H1 (cell line): ENCODE measurements around the gene ASB3. TPM values are rescaled to one million over a fixed set of nuclear protein-coding genes. Genes with fewer than 3 reads are reported as not detected.

Experiments
- ASH2L ChIP-seq: fragments of 200-600, 300-600 bp; sonication (generic); IDR thresholded peaks from one replicate; pipeline ENCODE4 v1.7.1; 2017; ENCODE audit warnings: low read length
- KDM1A ChIP-seq: fragments of 200-600, 300-600 bp; sonication (generic); IDR thresholded peaks from 2 replicates; pipeline ENCODE4 v1.7.1; 2016; ENCODE audit warnings: mild to moderate bottlenecking, low read length, borderline replicate concordance
- KDM5A ChIP-seq: fragments of 200-600 bp; IDR thresholded peaks from 2 replicates; pipeline ENCODE4 v1.7.1; 2012; ENCODE audit warnings: mild to moderate bottlenecking, low read length, inconsistent platforms, mixed read lengths
- RAD21 ChIP-seq, 2 experiments: IDR thresholded peaks in 1 of 2; conservative IDR thresholded peaks in 1 of 2; 2 replicates each; pipeline ENCODE4 v1.6.1; 2011; ENCODE audit warnings: low read depth in 2 of 2, low read length in 2 of 2, improper control_type of control experiment in 1 of 2, inconsistent platforms in 1 of 2, mild to moderate bottlenecking in 1 of 2, moderate library complexity in 1 of 2
- RXRA ChIP-seq: IDR thresholded peaks from 2 replicates; pipeline ENCODE4 v1.6.1; 2011; ENCODE audit warnings: low read depth, mild to moderate bottlenecking, low read length, moderate library complexity; ENCODE audit not compliant: insufficient read depth
- SIX5 ChIP-seq: IDR thresholded peaks from 2 replicates; pipeline ENCODE4 v1.6.1; 2011; ENCODE audit warnings: mild to moderate bottlenecking, low read depth, low read length
- TAF7 ChIP-seq: optimal IDR thresholded peaks from 2 replicates; pipeline ENCODE3; 2011; ENCODE audit warnings: low read depth, mild to moderate bottlenecking, inconsistent platforms, low read length, moderate library complexity, borderline replicate concordance
- polyA plus RNA-seq, 7 experiments: library from polyadenylated mRNA; depleted of rRNA in 3 of 7; stranded (reverse) in 5 of 7; unstranded in 2 of 7; fragments of >200 nt in 5 of 7; fragments of 200-250 nt in 2 of 7; gene quantifications; 1 replicate in 5 of 7; 2 replicates in 1 of 7; 4 replicates in 1 of 7; pipeline versions ENCODE4 v1.2.1 to v1.2.3, GENCODE V29; 2011 to 2013; ENCODE audit warnings: missing spikeins in 2 of 7, mixed read lengths in 2 of 7
- total RNA-seq: library from RNA; stranded (reverse); fragmentation: NEBNext Ultra II Directional; extraction: Animal tissue kit (Norgen Biotek cat#: 25700); gene quantifications from 2 replicates; pipeline ENCODE4 v1.2.1, GENCODE V29; 2021

The ASB3 gene
- total and polyA plus RNA-seq, 2 of the 8 experiments (the other 6 are each of a cell fraction or from before 2014, with no cell fraction given) = 22.6 to 25.4 TPM

DNA sequence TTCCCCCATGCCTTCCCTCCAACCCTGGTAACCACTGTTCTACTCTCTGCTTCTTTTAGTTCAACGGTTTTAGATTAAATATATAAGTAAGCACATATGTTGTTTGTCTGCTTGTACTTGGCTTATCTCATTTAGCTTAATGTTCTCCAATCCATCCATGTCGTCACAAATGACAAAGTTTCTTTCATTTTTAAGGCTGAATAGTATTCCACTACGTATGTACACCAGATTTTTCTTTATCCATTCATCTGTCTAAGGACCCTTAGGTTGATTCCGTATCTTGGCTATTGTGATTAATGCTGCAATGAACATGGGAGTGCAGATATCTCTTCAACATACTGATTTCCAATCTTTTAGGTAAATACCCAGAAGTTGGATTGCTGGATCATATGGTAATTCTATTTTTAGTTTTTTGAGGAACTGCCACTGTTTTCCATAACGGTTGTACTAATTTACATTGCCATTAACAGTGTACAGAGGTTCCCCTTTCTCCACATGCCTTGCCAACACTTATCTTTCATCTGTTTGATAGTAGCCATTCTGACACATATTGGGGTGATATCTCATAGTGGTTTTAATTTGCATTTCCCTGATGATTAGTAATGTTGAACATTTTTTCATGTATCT lies 8.1 kb downstream of the ASB3 start (continued):
- TF ChIP-seq RAD21 (IDR thresholded peaks at IDR 0.05 in 1 of 2, conservative IDR thresholded peaks at IDR 0.05 in 1 of 2; ENCODE audit: low read depth in 2 of 2, low read length in 2 of 2) (no peak), ASH2L (no peak), TAF7 (no peak), SIX5 (no peak), KDM1A (no peak), KDM5A (no peak), RXRA (no peak)
- TF ChIP-seq, all 59 proteins: peak for 0
